Fibroblast of villous mesenchyme (primary cell): Measurements from ENCODE around the gene LCT. TPM values are rescaled to one million over a fixed set of nuclear protein-coding genes. Genes with fewer than 3 reads are reported as not detected.

Source experiments
- DNase-seq: peaks from one replicate; pipeline ENCODE4 v3.0.0-alpha.2; 2010; ENCODE audit warnings: low read depth
- H3K4me3 ChIP-seq: 2 replicates; pipeline ENCODE4 v1.5.1; 2011; ENCODE audit warnings: low read depth, mild to moderate bottlenecking, low read length
- total RNA-seq: library from RNA; depleted of rRNA; stranded (reverse); fragments of >200 nt; gene quantifications from 2 replicates; pipeline ENCODE4 v1.2.3, GENCODE V29; 2012
- TF ChIP-seq, protein P1 (sequence below): IDR thresholded peaks from 2 replicates; pipeline ENCODE4 v1.5.1; 2012; ENCODE audit warnings: low read depth, mild to moderate bottlenecking, low read length; ENCODE audit not compliant: insufficient read depth

The LCT gene
- total RNA-seq, 1 donor, result under 0.01 TPM

DNA sequence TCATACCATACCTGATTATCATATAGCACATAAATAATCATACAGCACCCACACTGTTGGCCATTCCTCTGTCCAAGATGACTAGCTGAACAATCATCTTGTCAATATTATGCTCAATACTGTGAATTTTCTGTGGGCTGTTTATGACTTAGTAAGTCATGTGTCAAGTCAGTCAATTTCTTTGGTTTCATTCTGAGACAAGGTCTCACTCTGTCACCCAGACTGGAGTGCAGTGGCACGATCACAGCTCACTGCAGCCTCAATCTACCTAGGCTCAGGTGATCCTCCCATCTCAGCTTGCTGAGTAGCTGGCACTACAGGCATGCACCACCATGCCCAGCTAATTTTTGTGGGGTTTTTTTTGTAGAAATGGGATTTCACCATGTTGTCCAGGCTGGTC lies 33.6 kb upstream of the LCT start:
- no peak overlapping the region for H3K4me3 ChIP-seq
- DNase-seq, result no peak
- TF ChIP-seq, protein P1, sequence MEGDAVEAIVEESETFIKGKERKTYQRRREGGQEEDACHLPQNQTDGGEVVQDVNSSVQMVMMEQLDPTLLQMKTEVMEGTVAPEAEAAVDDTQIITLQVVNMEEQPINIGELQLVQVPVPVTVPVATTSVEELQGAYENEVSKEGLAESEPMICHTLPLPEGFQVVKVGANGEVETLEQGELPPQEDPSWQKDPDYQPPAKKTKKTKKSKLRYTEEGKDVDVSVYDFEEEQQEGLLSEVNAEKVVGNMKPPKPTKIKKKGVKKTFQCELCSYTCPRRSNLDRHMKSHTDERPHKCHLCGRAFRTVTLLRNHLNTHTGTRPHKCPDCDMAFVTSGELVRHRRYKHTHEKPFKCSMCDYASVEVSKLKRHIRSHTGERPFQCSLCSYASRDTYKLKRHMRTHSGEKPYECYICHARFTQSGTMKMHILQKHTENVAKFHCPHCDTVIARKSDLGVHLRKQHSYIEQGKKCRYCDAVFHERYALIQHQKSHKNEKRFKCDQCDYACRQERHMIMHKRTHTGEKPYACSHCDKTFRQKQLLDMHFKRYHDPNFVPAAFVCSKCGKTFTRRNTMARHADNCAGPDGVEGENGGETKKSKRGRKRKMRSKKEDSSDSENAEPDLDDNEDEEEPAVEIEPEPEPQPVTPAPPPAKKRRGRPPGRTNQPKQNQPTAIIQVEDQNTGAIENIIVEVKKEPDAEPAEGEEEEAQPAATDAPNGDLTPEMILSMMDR, result no peak

DNA sequence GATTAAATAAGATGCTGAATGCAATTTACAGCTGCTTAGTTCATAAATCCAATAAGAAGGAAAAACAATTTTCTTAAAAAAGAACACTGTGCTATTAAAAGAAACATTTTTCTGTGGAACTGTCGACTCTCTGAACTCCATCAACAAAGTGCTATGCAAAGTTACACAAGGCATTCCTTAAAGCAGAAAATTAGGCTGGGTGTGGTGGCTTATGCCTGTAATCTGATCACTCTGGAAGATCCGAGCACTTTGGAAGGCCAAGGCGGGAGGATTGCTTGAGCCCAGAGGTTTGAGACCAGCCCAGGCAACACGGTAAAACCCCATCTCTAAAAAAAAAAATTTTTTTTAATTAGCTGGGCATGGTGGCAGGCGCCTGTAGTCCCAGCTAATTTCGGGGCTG lies 26.2 kb upstream of the LCT start:
- H3K4me3 ChIP-seq, result no peak overlapping the region
- TF ChIP-seq, protein P1, result no peak

DNA sequence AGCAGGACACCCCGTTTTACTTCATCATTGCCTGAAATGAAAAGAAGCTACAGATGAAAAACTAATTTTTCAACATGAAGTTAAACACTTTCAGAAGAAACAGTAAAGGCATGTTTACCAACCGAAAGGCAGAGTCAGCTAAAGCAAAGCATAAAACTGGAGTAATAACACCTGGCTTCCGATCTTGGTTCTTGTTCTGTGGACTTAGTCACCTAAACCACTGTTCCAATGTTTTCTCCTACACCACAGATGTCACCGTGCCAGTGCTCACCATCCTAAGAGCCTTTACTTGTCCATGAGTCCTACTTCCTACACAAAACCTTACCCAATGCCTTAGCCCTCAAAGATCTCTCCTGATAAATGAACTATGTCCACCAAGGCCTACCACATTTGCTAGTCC lies 25.7 kb upstream of the LCT start:
- H3K4me3 ChIP-seq, result no peak overlapping the region
- TF ChIP-seq, protein P1, result no peak
- no peak for DNase-seq

More for the DNA sequence above, 26.2 kb upstream of the LCT start:
- peak; percentile 32 for DNase-seq

DNA sequence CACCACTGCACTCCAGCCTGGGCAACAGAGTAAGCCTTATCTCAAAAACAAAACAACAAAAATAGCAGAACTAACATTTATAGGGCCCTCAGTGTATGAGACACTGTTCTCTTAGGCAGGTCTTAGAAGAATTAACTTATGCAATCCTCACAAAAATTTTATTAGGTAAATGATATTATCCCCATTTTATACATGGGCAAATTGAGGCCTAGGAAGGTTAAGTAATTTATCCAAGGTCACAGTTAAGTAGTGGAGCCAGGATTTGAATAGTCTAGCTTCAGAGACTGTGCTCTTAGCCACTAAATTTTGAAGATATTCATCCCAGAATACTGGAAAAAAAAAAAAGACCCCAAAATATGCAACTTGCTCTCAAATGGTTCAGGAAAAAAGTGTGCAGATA lies 16.4 kb upstream of the LCT start:
- TF ChIP-seq, protein P1, result no peak
- no peak overlapping the region for H3K4me3 ChIP-seq
- no peak for DNase-seq

DNA sequence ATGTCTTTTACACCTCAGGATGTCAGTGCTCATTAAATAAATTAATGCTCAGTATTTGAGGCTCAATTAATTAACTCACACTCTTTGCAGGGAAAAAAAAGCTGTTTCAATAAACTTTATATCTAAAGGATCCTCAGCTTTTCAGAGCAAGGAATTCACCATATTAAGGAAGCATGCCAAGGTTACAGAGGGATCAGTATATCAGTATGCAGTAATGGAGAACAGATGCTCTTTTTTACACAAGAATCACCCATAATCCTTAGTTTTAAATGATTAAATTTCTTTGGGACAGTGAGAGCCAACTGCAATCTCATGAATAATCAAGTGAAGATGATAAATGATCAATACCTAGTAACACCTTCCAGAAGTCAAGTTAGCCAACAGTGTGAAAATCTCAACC lies 14.9 kb upstream of the LCT start:
- TF ChIP-seq, protein P1, result no peak
- DNase-seq, result no peak
- H3K4me3 ChIP-seq, result no peak overlapping the region

DNA sequence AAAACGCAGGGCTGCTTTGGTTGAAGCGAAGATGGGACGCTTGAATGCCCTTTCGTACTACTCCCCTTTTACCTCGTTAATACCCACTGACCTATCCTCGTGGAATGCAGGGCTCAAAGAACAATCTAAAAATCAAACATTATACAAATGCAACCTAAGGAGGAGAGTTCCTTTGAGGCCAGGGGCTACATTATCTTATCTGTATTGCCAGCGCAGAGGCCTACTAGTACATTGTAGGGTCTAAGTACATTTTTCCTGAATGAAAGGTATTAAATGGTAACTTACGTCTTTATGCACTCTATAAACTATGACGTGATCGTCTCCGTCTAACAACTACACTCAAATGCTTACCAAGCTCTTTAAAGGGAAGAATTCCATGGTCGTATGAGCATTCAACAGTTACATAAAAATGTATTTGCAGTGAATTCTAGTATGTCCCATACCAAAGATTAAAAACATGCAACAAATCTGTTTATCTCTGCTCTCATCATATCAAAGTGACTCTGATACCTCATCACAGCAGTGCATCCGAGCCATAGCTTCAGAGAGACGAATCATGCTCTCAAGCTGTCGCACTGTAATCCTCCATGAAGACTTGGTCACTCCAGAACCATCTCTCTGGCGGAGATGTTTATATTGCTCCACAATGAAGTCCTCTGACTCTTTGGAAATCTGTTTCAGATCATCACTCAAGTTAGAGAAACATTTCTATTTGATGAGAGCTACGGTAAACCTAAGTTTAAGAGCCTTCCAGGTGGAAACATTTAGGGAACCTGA lies 14.1 kb upstream of the LCT start:
- no peak for DNase-seq
- TF ChIP-seq, protein P1, result no peak
- H3K4me3 ChIP-seq, result no peak overlapping the region

DNA sequence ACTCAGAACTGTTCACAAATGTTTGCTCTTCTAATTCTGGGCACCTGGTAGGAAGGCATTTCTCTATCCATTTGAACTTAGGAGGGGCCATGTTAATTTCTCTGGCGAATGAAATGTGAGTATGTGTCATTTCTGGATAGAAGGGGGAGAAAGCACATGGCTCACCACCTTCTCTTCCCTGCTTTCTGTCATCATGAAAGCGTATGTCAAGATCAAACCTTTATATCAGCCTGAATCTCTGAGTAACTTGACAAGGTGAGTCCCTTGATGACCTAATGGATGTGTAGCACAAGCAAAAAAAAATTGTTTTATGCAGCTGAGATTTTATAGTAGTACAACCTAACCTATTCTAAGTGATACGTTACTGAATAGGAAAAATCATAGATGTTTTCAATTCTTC lies 12.1 kb upstream of the LCT start:
- no peak overlapping the region for H3K4me3 ChIP-seq
- TF ChIP-seq, protein P1, result no peak
- no peak for DNase-seq
